Fibroblast of gingiva (primary cell): ENCODE measurements around the gene ARVCF.

Experiments used
- DNase-seq: peaks from one replicate; pipeline ENCODE4 v3.0.0-alpha.2; 2011; ENCODE audit warnings: low read depth

Gene ARVCF

GRCh38 chr22:19960491-19961200, 56.0 kb downstream of the ARVCF start:
- DNase-seq = no peak

GRCh38 chr22:19959587-19960490, 56.8 kb downstream of the ARVCF start:
- DNase-seq = no peak

GRCh38 chr22:19959043-19959586, 57.5 kb downstream of the ARVCF start:
- DNase-seq = peak; percentile 26

GRCh38 chr22:19958083-19959042, 58.3 kb downstream of the ARVCF start:
- DNase-seq = peak; percentile 83

- no peak for DNase-seq
Measured at GRCh38 chr22:19957445-19957844, 59.2 kb downstream of the ARVCF start.

- no peak for DNase-seq
Measured at GRCh38 chr22:19955241-19956128, 61.1 kb downstream of the ARVCF start.

- DNase-seq = no peak
Measured at GRCh38 chr22:19951346-19951745, 65.3 kb downstream of the ARVCF start.

- DNase-seq = no peak
Measured at GRCh38 chr22:19948057-19948760, 68.4 kb downstream of the ARVCF start.

GRCh38 chr22:19943082-19944026, 73.3 kb downstream of the ARVCF start:
- peak; percentile 87 for DNase-seq

GRCh38 chr22:19942157-19943081, 74.2 kb downstream of the ARVCF start:
- DNase-seq = peak; percentile 77

- peak; percentile 72 for DNase-seq
Measured at GRCh38 chr22:19941365-19942082, 75.1 kb downstream of the ARVCF start, which contains the start of the genes COMT and TXNRD2. COMT (plus strand) TSS chr22:19941772; CDS start chr22:19962527, 20,755 bp downstream. TXNRD2 (minus strand) TSS chr22:19941818; CDS start chr22:19941803, 15 bp downstream.

- no peak for DNase-seq
Measured at GRCh38 chr22:19940536-19941364, 75.9 kb downstream of the ARVCF start.

GRCh38 chr22:19937616-19938473, 78.8 kb downstream of the ARVCF start:
- no peak for DNase-seq

- DNase-seq = no peak
Measured at GRCh38 chr22:19936513-19936912, 80.1 kb downstream of the ARVCF start.
